ENCODE data around the gene RETREG1. TPM values are rescaled to one million over a fixed set of nuclear protein-coding genes. Genes with fewer than 3 reads are reported as not detected.

The RETREG1 gene
- total and polyA plus RNA-seq, 2 donors (not counting 3 experiments of a cell fraction or from before 2014, with no cell fraction given) = 0.46 TPM; not detected in 1

- ChIA-PET CTCF (interaction anchor here (0.7 to 6.7 kb wide), 33 partner anchors 9 to 1835 kb away, joined by 3 to 178 read pairs (median 4); partner anchors contain the start of gene ZNF622), POLR2A (interaction anchor here (0.6 kb wide), 1 partner anchor 22 kb away, joined by 3 read pairs; no protein-coding TSS in a partner anchor)
- Histone ChIP-seq H3K9ac (replicated peaks; ENCODE audit: extremely low read depth, insufficient read depth, low read length) (no peak overlapping the region), H3K36me3 (ENCODE audit: control insufficient read depth in 2 of 2, extremely low read depth in 1 of 2, insufficient read depth in 2 of 2, low read length in 2 of 2) (peaks cover 12 to 20% of the 10 kb centered on the region in 2 experiments), H3K4me3 (replicated peaks in 1 of 3; ENCODE audit: insufficient read depth in 1 of 3, low read depth in 1 of 3, low read length in 3 of 3) (no peak overlapping the region), H3K4me1 (ENCODE audit: control insufficient read depth, extremely low read depth, insufficient read depth, low read length) (peaks cover 12% of the 10 kb centered on the region), H3K4me2 (ENCODE audit: insufficient read depth, low read length) (peak overlapping the region; percentile 55), H3K9me3 (replicated peaks; ENCODE audit: control insufficient read depth, insufficient read depth, low read length) (no peaks in the 10 kb centered on the region), H3K27me3 (ENCODE audit: control insufficient read depth in 2 of 2, insufficient read depth in 2 of 2, low read length in 2 of 2) (no peaks in the 10 kb centered on the region), H2AFZ (ENCODE audit: low read depth, low read length) (peak overlapping the region; percentile 39), H3K9me1 (replicated peaks; ENCODE audit: control insufficient read depth, extremely low read depth, insufficient read depth, low read length) (no peaks in the 10 kb centered on the region), H3K27ac (ENCODE audit: insufficient read depth, low read depth, low read length) (peak overlapping the region; percentile 85), H4K20me1 (replicated peaks; ENCODE audit: control insufficient read depth, extremely low read depth, insufficient read depth, low read length) (no peaks in the 10 kb centered on the region), H3K79me2 (ENCODE audit: control insufficient read depth, insufficient read depth, low read length) (peaks cover 34% of the 10 kb centered on the region)
- TF ChIP-seq POLR2A (IDR thresholded peaks at IDR 0.05; ENCODE audit: low read depth, low read length) (no peak), JUN (IDR thresholded peaks at IDR 0.05; ENCODE audit: borderline replicate concordance, insufficient read depth, insufficient read length, low read depth) (peak; percentile 33), CTCF (IDR thresholded peaks at IDR 0.05; ENCODE audit: extremely low read depth in 1 of 2, insufficient read depth in 1 of 2, low read depth in 1 of 2, low read length in 2 of 2) (peak; percentile 56 to 65), FOS (IDR thresholded peaks at IDR 0.05; ENCODE audit: borderline replicate concordance, insufficient read depth, low read length) (peak; percentile 8)
- TF ChIP-seq, protein P1, sequence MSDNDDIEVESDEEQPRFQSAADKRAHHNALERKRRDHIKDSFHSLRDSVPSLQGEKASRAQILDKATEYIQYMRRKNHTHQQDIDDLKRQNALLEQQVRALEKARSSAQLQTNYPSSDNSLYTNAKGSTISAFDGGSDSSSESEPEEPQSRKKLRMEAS (IDR thresholded peaks at IDR 0.05; ENCODE audit: insufficient read depth, insufficient read length) = no peak
- DNase-seq (ENCODE audit: low read depth, low spot score) (peak; percentile 75), FAIRE-seq (peak; percentile 95)
- dilution Hi-C loops (cut with MboI; ENCODE audit: extremely low pct_ligation_motif_present, low sequenced_read_pairs) (no loop called here), intact Hi-C loops (cut with micrococcal nuclease) (loop anchor here (1.0 kb wide), 2 partner anchors 296 to 993 kb away; no protein-coding TSS in a partner anchor)
- BruUV-seq (replicated peaks) = no TSS peak
Measured at GRCh38 chr5:16456103-16456832, 160.5 kb downstream of the RETREG1 start.
